ACHN (cell line): ENCODE measurements around the gene MAP3K5.
A peak's percentile ranks its signal among the peaks of the same experiment; 100 is the strongest.

ENCODE experiments used
- DNase-seq: peaks from one replicate; pipeline ENCODE4 v3.0.0-alpha.2; 2015
- in situ Hi-C: cut with HindIII; loops from 2 replicates; pipeline ENCODE4 v1.10.0; 2017; ENCODE audit warnings: low sequenced_read_pairs, low pct_ligation_motif_present, low pct_unique_long_range_greater_than_20kb

Gene MAP3K5

DNA sequence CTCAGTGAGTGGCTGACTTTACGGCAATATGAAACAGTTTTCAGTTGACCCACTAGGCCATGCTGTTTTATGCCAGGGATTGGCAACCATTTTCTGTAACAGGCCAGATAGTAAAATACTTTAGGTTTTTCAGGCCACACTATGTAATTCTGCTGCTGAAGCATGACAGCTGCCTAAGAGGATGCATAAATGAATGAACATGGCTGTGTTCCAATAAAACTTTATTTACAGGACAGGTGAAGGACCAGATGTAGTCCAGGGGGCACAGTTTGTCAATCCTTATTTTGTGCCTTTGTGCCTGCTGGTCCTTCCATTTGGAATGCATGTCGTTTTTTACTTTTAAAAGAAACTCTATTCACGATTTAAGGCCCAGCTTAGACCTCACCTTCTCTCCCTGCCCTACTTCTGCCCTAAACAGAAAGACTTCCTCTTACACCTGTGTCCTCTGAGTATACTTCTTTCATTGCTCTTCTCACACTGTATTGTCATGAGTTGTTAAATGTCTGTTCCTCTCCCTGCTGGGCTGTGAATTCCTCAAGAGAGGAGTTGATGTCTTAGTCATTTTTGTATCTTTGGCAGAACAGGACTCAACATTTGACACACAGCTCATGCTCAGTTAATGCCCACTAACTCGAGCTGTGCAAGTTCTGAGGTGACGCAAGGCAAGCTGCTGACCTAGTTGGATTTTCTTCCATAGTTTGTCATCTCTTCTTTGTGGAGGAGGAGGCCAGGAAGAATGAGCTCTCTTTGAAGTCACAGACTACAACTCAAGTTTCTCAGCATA is 152.0 kb downstream of the MAP3K5 start:
- in situ Hi-C loops = no loop called here
- DNase-seq = no peak

DNA sequence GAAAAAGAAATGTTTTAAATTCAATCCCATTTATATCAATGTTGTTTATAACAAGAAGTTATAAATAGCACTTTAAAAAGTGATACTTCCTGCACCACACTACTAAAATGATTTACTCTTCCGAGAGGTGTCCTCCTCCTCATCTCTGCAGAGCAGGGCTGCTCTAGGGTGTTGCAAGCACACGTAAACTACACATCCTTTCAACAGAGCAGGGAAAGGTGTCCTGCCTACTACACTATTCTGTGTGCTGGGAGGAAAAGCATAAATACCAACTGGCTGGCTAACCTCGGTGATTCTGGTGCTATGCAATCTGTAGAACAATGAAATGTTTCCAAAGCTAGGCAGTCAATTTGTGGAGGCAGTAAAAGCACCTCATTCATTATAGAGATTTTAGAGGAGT is 152.6 kb downstream of the MAP3K5 start:
- in situ Hi-C loops = no loop called here
- no peak for DNase-seq

DNA sequence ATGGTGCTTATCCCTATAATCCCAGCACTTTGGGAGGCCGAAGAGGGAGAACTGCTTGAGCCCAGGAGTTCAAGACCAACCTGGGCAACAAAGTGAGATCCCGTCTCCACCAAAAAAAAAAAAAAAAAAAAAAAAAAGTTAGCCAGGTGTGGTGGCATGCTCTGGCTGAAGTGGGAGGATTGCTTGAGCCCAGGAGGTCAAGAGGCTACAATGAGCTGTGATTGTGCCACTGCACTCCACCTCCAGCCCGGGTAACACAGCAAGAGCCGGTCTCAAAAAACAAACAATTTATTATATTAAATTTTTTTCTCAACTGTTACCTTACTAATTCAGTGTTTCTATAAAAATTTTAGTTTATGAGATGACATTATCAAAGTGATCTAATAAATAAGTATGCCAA is 156.7 kb downstream of the MAP3K5 start:
- in situ Hi-C loops = no loop called here
- DNase-seq = no peak

DNA sequence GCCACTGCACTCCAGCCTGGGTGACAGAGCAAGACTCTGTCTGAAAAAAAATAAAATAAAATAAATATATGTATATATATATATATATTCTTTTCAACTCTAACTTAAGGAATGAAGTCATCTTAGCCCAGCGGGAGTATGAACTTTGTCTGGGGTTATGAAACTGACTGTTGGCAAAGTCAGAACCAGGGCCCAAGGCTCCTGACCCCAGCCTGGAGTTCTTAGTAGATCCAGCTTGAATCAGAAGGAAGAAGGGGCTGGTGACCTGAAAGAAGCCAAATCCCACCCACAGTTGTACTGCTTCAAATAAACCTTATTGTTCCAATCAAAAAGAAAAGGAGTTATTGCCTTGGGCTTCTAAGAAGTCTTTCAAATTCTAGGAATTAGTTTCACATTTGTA is 158.9 kb downstream of the MAP3K5 start:
- no peak for DNase-seq
- in situ Hi-C loops = no loop called here

DNA sequence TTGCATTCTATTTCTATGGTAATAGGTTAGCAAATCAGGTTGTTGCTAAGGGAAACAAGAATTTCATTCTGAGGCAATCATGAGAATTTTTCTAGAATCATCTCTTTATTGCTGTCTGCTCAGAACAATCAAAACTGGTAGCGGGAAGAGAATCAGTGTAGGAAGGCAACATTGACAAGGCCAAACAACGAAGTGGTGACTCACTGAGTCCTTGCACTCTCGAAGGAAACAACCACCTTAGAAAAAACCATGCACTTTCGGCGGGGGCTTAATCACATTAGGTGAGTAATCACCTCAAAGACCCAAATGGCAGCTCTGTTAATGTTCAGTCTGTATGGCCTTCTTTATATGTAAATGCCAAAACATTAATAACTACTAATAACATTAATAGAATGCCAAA is 163.3 kb downstream of the MAP3K5 start:
- no peak for DNase-seq
- in situ Hi-C loops = no loop called here

DNA sequence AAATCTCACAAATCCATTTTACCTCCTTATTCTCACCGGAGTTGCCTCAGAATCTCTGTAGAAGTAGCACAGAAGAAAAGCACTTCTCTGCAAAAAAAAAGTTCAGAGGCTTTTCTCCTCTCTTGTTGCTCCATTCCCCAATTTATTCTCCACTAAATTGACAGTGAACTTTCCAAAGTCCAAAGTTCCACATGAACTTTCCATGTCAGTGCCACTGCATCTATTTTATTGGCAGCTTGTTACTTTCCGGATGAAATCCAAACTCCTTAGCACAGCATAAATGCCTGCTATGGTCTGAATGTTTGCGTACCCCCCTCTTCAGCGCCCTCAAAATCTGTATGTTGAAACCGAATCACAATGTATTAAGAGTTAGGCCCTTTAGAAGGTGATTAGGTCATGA is 165.1 kb downstream of the MAP3K5 start:
- in situ Hi-C loops = no loop called here

DNA sequence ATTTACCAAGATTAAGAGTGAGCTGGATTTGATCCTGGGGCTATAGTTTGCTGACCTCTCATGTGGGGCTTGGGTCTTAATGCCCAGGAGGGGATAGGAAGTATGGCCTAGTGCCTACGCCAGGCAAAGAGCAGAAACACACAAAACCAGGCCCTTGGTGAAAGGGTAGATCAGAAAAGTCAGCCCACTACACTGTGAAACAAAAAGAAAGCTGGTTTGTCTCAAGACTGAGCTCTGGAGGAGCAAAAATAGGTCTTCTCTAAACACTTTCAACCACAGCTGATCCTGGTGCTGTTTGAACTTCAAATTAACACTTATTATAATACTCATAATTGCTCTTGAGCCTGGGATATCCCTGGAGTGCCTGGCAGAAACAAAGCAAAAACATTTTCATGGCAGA is 167.0 kb downstream of the MAP3K5 start:
- DNase-seq = no peak
- in situ Hi-C loops = no loop called here

More for the DNA sequence above, 165.1 kb downstream of the MAP3K5 start:
- no peak for DNase-seq

DNA sequence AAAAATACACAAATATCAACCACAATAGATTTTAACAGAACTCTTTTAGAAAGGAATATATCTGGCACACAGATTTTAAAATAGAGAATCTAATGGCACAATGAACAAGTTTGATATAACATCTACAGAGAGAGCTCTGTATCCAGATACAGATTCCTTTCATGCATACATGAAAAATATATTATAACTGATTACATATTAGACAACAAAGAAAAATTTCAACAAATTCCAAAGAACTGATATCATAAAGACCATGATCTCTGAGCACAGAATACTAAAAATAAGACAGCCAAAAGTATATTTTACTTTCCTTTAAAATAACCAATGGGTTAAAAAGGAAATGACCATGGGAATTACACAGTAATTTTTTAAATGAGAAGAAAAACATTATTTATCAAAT is 167.9 kb downstream of the MAP3K5 start:
- in situ Hi-C loops = no loop called here
- no peak for DNase-seq

DNA sequence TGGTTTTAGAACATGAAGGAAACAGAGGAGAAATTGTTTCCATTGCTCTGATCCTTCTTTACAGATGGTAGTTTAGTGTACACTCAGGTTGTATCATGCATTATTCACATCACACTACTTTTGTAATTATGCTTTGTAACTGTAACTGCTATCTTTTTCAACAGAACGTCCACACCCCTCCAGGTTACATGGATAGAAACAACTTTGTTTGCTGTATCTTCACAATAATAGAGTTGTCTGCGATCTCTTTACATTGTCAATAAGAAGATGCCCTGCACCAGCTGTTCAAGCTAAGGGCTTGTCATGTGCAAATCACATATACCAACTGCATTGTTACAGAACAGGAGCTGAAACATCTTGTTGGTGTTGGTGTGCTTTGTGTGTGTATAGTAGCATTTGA is 174.2 kb downstream of the MAP3K5 start:
- DNase-seq = no peak
- in situ Hi-C loops = no loop called here

DNA sequence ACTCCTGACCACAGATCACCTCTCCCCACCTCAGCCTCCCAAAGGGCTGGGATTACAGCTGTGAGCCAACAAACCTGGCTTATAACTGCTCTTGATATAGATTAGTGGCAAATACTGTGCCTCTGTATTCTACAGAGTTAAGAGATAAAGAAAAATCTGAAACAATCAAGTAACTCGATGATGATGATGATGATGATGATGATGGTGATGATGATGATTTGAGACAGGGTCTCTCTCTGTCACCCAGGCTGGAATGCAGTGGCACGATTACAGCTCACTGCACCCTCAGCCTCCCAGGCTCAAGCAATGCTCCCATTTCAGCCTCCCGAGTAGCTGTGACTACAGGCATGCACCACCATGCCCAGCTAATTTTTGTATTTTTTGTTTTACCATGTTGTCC is 175.8 kb downstream of the MAP3K5 start:
- in situ Hi-C loops = no loop called here
- no peak for DNase-seq

DNA sequence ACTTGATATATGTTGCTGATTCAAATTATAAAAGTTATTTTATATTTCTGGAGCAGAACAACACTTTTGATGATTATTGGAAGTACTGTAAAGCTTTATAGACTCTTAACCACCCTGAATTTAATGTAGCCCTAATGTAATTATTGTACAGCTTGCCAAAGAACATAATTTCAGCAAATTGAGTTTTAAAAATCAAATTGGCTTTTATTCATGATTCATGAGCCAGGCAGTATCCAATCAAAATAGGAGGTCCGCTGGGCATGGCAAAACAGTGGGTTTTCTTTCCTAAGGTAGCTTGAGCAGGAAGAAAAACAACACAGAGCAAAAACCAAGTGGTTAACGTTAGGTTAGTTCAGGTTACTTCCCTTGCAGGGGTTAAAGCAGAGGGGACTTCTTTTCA is 177.3 kb downstream of the MAP3K5 start:
- no peak for DNase-seq
- in situ Hi-C loops = no loop called here

DNA sequence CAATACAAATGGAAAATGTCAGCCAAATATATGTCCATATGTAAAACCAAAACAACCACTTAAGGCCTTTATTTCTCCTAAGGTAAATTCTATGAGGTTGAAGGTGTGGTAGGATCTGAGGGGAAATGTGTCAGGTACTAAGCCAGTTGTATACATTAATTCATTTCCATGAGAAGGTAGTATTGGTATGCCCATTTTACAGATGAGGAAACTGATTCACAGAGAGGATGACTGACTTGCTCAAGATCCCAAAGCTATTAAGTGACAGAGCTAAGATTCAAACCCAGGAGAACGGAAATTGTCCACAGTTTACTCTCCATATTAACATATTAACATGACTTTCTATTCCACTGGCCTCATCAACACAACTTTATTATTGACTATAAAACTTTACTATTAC is 177.9 kb downstream of the MAP3K5 start:
- no peak for DNase-seq
- in situ Hi-C loops = no loop called here

DNA sequence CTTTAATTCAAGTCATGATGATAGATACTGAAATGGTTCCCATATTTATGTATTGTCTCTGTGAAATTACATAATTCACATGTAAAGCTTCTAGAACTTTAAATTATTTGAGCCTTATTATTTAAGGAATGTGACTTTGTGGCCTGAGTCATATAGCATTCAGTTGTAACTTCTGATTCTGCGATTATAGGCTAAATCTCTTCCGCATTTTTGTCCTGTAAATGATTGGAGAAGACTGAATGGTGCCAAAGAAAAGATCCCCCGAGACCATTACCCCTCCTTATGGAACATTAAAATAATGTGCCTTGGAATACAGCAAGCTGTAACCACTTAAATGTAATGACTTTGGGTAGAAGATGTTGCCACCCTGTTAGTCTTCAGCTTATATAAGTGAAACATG is 178.8 kb downstream of the MAP3K5 start:
- peak; percentile 85 for DNase-seq
- in situ Hi-C loops = no loop called here

DNA sequence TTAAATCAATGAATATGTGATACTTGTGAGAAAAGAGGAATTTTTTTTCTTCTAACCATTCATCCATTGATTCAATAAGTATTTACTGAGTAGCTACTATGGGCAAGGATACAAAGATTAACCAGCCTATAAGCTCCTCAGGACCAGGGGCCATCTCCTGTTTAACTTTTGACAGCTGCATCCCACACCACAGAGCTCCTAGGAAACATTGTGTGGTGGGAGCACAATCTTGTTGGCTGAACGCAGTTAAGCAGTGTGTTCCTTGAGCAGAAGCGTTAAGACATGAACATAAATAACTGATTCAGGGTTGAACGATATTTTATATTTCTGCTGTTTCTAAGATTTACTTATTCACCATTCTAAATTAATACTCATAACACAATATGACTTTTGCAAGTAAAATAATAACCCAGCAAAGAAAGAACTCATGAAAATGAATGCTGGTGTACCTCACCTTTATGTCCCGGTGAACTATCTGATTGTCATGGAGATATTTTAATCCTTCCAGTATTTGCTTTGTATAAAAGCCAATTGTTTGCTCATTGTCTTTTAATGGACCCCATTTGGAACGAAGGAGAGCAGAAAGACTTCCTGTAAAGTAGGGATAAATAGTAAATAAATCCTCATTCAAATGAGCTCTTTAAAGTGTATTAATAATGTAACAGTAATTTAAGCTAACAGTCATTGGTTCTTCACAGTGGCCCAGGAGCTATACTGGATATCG is 179.4 kb downstream of the MAP3K5 start:
- no peak for DNase-seq
- in situ Hi-C loops = no loop called here

DNA sequence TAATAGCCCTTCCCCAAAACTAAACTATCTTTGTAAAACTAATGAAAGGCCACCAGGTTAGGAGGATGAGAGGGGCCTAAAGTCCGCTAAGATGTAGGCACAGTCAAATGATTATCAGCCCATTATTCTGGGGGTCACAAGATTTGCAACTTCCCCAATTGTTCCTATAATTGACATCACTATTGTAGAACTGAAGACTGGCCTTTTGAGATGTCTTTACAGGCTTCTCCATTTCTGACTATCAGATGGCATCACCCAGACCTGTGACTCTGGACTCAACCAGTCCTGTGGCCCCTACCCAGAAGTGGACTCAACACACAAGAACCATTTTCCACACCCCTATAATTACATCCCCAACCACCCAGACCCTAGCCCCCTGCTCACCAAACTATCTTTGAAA is 180.5 kb downstream of the MAP3K5 start:
- in situ Hi-C loops = no loop called here
- no peak for DNase-seq

DNA sequence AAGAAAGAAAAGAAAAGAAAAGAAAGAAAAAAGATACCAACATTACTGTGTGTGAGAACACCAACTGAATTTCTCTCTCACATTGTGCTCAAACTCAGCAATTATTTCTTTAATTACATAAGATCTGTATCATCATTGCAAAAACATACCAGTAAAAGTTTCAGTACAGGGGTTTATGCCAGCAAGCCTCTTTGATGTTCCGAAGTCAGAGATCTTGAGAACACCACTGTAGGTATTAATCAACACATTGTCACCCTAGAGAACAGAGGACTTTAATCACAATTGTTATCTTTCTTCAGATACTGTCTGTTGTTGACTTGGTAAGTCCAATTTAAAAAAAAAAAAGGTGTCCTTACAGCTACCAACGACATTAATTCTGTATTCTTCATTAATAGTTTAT is 181.1 kb downstream of the MAP3K5 start:
- DNase-seq = no peak
- in situ Hi-C loops = no loop called here

DNA sequence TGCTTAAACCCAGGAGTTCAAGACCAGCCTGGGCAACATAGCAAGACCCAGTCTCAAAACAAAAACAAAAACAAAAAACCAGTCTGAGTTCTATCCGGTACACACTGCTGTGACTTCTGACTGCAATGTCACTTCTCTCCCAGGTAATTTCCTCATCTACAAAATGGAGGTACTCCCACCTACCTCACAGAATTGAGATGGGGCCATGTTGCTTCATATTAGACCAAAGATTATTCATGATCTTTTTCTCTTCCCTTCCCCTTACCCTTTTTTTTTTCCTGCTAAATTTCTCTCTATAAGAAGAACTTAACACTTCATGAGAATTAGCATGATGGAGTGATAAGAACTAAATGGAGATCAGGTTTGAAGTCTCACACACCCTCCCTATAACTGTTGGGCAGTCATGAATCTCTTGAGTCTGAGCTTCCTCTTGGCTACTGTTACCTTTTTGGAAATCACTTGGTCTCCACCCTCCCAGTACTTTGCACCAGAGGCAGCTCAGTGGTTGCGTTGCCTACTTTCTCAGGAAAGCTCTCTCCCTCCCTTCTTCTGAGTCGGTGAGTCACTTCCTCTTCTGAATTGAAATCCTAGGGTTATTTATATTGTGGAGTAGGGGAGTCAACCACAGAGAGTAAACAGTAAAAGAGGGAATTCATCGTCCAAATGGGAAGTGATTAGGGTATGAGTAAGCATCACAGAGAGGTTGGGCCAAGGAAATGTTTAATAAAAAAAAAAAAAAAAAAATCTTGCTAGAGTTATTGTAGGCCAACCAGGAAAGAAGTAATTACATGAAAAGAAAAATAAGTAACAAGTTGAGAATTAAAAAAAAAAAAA is 182.2 kb downstream of the MAP3K5 start:
- peak; percentile 96 for DNase-seq

DNA sequence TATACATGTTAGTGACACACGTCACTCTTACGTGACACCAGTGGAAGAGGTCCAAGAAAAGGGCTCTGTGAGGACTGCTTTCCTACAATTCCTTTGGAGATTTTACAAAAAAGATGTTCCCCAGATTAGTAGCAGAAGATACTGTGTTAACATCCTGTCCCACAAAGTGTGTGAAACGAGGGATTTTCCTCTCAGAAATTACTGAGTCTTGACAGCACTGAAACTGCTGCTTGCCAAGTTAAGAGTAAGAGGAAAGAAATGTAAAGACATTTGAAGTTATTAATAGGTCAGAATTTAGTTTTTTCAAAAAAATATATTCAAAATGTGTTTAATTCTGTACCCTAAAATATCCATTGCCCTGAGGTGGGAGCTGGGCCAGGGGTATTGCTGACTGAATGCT is 183.3 kb downstream of the MAP3K5 start:
- DNase-seq = peak; percentile 22

More for the DNA sequence above, 182.2 kb downstream of the MAP3K5 start:
- in situ Hi-C loops = no loop called here

More for the DNA sequence above, 183.3 kb downstream of the MAP3K5 start:
- in situ Hi-C loops = no loop called here
